ENCODE measurements around the gene RNGTT.
"Not testable (repeated sequence)": the region's sequence is repeated elsewhere in the genome, so short reads cannot be mapped to it uniquely, and the experiment has no call there.

The RNGTT gene

DNA sequence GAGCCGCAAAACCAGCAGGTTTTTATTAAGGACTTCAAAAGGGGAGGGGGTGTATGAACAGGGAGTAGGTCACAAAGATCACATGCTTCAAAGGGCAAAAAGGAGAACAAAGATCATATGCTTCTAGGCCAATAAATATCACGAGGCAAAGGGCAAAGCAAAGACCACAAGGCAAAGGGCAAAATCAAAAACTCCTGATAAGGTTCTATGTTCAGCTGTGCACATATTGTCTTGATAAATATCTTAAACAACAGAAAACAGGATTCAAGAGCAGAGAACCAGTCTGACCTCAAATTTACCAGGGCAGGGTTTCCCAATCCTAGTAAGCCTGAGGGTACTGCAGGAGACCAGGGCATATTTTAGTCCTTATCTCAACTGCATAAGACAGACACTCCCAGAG is 5.8 kb upstream of the RNGTT start:
- not testable (repeated sequence) for DNase-seq

DNA sequence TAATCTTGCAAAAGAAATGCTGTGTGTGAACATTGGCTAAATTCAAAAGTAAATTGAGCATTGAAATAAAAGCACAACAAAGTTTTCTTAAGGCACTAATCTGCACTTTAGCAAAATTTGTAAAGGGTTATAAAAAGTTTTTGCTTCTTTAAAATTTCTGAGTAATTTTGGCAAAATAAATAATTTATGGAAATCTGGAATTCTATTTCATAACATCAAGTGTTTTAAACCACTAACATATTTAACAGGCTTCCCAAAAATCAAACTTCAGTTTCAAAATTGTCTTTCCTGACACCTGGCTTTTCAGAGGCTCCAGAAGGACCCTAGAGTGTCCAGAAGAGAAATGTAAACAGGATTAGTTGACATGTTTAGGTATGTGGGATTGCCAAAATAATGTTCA is 4.5 kb upstream of the RNGTT start:
- DNase-seq: no peak

DNA sequence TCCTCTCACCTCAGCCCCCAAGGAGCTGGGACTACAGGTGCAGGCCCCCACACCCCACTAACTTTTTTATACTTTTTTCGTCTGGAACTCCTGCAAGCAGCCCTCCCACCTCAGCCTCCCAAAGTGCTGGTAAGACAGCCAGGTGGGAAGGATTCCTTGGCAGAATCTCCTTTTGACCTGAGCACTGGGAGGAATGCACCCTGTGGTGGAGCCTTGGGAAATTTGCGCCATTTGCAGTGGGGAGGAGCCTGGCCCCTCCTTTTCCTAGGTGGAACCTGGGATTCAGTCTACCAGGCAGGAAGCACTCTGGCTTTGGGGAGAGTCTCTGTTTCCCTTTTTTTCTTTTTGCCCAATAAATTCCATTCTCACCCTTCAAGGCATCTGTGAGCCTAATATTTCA is 2.3 kb upstream of the RNGTT start:
- DNase-seq: no peak

DNA sequence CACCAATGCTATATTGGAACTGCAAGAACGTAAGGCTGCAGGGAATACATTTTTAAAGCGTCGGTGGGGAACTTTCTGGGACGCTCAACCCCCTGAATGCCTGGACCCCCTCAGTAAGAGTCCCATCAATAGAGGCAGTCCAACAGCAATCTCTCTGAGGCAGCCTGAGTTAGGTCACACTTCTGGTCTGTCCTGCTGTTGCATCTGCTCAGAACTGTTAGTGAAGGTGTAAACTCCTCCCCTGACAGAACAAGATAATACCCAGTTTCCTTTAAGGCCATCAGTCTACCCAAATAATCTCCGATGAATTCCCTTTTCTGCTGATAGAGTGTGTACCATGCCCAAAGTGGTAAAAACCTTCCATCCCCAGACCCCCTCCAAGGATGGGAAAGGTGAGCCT is 1.1 kb upstream of the RNGTT start:
- DNase-seq: no peak

DNA sequence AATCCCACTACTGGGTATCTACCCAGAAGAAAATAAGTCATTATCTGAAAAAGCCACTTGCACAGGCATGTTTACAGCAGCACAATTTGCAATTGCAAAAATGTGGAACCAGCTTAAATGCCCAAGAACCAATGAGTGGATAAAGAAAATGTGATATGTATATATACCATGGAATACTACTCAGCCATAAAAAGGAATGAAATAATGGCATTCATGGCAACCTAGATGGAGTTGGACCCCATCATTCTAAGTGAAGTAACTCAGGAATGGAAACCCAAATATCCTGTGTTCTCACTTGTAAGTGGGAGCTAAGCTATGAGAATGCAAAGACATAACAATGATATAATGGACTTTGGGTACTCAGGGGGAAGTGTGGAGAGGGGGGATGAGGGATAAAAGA is 4.6 kb downstream of the RNGTT start:
- no peak for DNase-seq

DNA sequence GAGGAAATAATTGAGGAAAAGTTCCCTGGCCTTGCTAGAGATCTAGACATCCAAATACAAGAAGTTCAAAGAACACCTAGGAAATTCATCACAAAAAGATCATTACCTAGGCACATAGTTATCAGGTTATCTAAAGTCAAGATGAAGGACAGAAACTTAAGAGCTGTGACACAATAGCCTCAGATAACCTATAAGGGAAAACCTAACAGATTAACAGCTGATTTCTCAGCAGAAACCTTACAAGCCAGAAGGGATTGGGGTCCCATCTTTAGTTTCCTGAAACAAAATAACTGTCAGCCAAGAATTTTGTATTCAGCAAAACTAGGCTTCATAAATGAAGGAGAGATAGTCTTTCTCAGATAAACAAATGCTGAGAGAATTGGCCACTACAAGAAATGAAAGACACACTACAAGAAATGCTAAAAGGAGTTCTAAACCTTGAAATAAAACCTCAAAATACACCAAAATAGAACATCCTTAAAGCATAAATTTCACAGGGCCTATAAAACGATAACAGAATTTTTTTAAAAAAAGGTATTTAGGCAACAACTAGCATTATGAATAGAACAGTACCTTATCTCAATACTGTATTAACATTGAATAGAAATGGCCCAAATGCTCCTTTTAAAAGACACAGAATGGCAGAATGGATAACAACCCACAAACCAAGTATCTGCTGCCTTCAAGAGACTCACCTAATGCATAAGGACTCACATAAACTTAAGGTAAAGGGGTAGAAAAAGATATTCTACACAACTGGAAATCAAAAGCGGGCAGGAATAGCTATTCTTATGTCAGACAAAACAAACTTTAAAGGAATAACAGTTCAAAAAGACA is 9.7 kb downstream of the RNGTT start:
- no peak for DNase-seq

DNA sequence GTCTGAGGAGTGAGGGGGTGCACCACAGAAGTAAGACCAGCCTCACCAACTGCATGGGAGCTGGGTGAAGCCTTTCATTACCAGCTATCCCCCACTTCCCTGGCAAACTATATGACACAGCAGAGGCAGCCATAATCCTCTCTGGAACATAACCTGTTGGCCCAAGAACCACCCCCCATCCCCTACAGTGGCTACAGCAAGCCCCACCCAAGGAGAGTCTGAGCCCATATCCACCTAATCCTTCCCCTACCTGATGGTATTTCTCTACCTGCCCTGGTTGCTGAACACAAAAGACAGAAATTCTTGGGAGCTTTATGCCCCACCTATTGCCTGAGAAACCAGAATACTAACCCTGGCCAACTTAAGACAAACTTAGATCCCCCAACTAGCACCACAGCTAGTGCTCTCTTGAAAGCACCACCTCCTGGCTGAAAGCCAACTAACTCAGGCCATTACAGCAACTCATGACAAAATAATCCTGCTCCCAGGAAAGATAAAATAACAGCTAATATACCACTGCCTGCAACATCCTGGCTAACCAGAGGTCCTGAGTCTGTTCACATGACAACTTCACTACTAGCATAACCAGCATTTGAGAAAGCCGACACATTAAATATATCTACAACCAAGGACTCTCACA is 11.2 kb downstream of the RNGTT start:
- no peak for DNase-seq

DNA sequence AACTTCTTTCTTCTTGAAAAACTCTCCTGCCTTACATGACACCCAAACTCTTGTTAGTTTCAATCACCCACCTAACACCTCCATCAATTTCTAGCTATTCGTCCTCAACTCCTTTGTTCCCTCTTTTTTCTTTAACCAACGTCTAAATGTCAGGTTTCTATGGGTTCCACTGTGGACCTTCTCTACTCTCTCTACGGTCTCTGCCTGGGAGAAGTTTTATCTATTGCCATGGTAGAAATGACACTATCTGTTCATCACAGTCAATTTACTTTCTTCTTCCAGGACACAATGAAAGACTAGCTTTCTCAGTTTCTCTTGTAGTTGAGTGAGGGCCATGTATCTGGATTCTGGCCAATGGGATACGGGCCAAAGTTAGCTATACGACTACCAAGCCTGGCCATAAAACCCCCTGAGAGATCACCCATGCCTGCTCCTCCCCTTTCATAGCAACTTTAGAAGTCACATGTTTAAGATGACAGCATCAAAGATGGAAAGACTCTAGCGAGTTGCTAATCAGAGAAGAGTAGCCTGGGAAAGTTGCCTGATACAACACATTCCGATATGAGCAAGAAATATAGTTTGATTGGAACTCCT is 17.9 kb downstream of the RNGTT start:
- DNase-seq: no peak

DNA sequence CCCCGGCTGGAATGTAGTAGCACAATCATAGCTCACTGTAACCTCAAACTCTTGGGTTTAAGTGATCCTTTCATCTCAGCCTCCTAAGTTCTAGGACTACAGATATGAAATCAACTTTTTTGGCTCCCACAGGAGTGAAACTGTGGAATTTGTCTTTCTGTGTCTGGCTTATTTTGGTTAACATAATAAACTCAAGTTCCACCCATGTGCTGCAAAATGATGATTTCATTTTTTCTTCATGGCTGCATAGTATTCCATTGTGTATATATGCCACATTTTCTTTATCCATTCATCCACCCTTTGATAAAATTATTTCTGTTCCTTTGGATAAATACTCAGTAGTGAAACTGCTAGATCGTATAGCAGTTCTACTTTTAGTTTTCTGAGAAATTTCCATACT is 29.9 kb downstream of the RNGTT start:
- DNase-seq: no peak

DNA sequence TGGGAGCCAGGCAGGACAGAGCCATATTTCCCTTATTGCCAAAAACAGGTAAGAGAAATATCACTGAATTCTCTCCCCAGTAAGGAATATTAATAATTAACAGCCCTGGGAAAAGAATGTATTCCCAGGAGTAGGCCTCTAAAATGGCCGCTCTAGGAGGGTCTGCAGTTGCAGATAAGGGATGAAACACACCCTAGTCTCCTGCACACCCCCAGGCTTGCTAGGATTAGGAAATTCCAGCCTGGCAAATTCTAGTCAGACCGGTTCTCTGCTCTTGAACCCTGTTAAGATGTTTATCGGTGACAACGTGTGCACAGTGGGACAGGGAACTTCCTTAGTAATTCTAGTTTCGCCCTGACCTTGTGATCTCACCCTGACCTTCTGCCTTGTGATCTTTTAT is 31.4 kb downstream of the RNGTT start:
- not testable (repeated sequence) for DNase-seq

DNA sequence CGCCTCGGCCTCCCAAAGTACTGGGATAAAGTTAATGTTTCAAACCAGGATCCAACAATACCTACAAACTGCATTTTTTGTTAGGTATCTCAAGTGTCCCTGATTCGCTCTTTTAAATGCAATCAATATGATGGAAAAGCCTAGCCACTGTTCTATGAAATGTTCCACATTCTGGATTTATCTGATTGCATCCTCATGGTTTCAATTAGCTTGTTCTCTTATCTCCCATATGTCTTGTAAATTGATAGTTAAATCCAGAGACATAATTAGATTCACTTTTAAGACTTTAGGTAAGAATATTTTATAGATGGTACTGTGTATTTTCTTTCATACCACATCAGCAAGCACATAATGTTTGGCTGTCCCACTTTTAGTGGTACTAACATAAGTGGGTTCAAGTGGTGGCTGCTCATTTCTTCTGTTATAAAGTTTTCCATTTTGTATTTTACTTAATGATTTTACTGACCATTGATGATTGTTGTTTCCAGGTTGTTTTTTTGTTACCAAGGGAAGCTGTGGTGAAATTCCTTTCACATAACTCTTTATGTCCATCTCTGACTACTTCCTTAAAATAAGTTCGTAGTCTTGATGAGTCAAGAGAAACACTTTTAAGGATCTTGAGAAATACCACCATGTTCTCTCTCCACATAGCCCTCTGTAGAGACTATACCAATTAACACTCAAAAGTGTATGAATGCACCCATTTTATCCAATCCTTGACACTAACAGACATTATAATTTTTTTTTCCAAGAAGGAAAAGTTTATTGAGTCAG is 40.5 kb downstream of the RNGTT start:
- DNase-seq: no peak

DNA sequence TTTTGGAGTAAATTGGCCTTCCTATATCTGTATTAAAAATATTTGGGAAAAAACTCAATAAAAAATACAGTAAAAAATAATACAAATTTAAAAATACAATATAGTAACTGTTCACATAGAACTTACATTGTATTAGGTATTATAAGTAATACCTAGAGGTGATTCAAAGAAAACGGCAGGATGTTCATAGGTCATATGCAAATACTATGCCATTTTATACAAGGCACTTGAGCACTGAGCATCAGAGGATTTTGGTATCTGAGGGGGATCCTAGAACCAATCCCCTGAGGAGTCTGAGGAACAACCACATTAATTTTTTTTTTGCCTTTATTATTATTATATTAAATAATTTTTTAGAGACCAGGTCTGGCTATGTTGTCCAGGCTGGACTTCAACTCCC is 41.7 kb downstream of the RNGTT start:
- DNase-seq: no peak

DNA sequence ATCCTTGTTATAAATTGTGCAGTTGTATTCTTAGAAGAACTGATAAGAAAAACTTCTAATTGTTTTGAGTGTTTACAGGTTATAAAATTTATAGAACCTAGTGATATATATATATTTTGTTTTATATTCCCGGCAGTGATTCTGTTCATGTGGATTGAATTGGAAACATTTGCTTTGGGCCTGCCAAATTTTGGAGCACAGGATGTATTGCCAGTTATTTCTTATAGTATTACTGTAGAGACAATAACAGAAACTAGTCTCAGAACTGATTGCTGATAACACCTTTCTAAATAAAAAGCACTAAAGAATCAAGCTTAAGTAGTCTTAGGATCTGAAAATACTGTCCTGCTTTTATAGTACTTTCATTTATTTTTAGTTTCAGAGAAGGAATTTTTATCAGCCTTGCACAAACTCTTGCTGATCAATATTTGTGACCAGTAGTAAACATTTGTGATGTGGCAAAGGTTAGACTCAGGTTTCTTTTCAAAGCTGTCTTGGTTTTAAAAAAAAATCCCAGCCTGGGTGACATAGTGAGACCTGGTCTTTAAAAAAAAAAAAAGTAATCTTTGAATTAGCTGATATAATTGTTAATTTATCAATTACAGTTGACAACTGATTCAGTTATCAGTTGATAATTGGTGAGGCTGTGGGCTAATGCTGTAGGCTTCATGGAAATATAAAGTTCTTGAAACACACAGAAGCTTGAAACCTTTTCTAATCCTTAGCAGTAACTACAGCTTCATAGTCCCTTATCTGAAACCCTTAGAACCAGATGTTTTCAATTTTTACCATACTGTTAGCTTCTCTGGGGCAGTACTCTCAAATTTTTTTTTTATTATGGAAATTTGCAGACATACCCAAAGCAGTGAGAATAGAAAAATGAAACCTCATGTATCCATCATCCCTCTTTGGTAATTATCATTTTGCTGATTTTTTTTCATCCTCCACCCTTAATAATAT is 42.4 kb downstream of the RNGTT start:
- no peak for DNase-seq

DNA sequence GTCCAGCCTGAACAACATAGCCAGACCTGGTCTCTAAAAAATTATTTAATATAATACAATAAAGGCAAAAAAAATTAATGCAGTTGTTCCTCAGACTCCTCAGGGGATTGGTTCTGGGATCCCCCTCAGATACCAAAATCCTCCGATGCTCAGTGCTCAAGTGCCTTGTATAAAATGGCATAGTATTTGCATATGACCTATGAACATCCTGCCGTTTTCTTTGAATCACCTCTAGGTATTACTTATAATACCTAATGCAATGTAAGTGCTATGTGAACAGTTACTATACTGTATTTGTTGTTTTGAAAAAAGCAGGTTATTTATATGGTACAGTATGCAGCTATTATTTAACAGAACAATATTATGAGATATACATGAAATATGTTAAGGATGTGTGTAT is 43.3 kb downstream of the RNGTT start:
- DNase-seq: no peak

DNA sequence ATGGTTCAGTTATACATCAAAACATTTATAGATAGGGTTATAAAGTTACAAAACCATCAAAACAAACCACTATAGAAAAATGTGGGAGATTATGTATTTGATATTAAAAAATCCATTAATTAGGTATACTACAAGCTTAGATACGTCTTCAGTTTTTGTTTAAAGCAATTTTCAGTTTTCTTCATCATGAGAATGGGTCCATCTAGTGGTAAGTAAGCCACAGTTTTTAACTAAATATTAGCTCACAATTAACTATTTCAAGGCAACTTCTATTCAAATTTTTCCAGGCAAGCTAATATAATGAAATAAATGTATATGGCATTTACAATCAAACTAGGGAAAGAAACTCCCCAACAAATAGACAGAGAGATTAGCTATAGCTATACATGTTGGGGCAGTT is 44.4 kb downstream of the RNGTT start:
- DNase-seq: no peak

DNA sequence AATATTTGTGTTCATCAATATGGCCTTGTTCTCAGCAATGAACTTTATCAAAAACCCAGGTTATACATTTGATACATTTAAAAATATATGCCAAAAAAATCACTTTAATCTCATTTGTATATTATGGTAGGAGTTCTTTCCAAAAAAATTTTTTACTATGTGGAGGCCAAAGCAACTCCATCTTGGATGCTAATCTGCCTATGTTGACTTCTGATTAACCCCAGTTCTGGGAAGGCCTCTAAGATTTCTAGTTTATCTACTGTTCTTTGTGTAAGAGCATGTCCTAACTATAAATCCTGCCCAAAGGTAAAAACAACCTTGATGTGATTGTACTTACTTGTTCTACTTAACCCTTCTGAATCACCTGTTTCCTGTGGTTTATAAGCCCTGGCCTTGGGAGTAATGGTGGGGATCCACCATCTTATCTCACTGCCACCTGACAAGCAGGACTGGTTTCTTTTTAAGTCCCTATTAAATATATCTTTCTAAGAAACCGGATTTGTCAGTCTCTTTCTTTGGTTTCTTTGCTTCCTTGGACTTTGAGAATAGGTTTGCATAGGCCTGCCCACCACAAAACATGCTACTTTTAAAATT is 46.7 kb downstream of the RNGTT start:
- DNase-seq: no peak

DNA sequence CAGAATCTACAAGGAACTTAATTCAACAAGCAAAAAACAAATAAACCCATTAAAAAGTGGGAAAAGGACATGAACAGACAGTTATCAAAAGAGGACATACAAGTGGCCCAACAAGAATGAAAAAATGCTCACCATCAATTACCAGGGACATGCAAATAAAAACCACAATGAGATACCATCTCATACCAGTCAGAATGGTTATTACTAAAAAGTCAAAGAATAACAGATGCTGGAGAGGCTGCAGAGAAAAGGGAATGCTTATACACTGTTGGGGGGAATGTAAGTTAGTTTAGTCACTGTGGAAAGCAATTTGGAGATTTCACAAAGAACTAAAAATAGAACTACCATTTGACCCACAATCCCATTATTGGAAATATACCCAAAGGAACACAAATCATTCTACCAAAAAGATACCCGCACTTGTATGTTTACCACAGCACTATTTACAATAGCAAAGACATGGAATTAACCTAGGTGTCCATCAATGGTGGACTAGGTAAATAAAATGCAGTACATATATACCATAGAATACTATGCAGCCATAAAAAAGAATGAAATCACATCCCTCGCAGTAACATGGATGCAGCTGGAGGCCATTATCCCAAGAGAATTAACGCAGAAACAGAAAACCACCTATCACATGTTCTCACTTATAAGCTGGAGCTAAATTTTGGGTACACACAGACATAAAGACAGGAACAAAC is 48.4 kb downstream of the RNGTT start:
- no peak for DNase-seq

DNA sequence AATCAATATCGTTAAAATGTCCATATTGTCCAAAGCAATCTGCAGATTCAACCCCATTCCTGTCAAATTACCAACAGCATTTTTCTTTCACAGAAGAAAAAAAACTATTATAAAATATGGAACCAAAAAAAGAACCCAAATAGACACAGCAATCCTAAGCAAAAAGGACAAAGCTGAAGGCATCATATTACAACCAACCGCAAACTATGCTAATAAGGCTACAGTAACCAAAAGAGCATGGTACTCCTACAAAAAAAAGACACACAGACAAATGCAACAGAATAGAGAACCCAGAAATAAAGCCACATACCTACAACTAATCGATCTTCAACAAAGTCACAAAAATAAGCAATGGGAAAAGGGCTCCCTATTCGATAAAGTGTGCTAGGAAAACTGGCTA is 49.2 kb downstream of the RNGTT start:
- no peak for DNase-seq

DNA sequence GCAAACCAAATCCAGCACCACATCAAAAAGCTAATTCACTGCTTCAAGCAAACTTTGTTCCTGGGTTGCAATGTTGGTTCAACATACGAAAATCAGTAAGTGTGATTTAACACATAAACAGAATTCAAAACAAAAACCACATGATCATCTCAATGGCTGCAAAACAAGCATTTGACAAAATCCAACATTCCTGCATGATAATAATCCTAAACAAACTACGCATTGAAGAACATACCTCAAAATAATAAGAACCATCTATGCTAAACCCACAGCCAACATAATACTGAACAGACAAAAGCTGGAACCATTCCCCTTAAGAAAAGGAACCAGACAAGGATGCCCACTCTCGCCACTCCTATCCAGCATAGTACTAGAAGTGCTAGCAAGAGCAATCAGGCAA is 49.9 kb downstream of the RNGTT start:
- no peak for DNase-seq

DNA sequence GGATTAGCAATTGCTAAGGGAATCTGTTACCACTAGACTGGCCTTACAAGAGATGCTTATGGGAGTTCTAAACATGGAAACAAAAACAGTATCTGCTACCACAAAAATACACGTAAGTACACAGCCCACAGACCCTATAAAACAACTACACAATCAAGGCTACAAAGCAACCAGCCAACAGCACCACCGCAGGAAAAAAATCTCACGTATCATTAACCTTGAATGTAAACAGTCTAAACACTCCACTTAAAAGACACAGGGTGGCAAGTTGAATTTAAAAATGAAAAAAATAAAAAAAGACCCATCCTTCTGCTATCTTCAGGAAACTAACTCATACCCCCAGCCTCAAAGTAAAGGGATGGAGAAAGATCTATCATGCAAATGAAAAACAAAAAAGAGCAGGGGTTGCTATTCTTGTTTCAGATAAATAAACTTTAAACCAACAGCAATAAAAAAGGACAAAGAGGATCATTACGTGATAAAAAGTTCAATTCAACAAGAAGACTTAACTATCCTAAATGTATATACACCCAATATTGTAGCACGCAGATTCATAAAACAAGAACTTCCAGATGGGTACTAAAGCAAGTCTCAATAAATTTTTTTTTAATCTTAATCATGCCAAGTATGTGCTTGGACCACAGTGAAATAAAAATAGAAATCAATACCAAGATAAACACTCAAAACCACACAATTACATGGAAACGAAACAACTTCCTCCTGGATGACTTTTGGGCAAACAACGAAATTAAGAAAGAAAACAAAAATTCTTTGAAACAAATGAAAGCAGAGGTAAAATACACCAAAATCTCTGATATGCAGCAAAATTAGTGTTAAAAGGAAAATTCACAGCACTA is 52.3 kb downstream of the RNGTT start:
- DNase-seq: no peak

Data from activated CD4-positive, alpha-beta T cell treated with anti-CD3 and anti-CD28 coated beads, Interleukin-2, Interleukin-6, amounts not matched to agents 100 ng/mL and 50 ng/mL, durations not matched to agents 16 hours and 8 hours (primary cell).